Upper lobe of left lung (tissue), 6 donors: Measurements from ENCODE around the gene SNTG2. TPM values are rescaled to one million over a fixed set of nuclear protein-coding genes. Genes with fewer than 3 reads are reported as not detected.
A peak's percentile ranks its signal among the peaks of the same experiment; 100 is the strongest.

Experiments used
- ATAC-seq, 2 donors: fragments of 200-7000 bp; cut with Tn5 transposase; one replicate each; pipeline ENCODE4 v1.9.1; 2022; ENCODE audit warnings: mild to moderate bottlenecking in 2 of 2, moderate library complexity in 2 of 2; ENCODE audit not compliant: low FRiP score in 2 of 2
- DNase-seq, 2 donors: peaks; one replicate each; pipeline ENCODE4 v3.0.0-alpha.2; 2019 to 2020
- H3K27ac ChIP-seq, 4 donors: fragments of 200-600 bp; sonication (generic); one replicate each; pipeline ENCODE4 v1.5.1; 2016 to 2019
- H3K27me3 ChIP-seq, 4 donors: fragments of 200-600 bp; sonication (generic); one replicate each; pipeline ENCODE4 v1.5.1; 2017 to 2019
- H3K36me3 ChIP-seq, 4 donors: fragments of 200-600 bp; sonication (generic); one replicate each; pipeline ENCODE4 v1.5.1; 2016 to 2019
- H3K4me1 ChIP-seq, 4 donors: fragments of 200-600 bp; sonication (generic); one replicate each; pipeline ENCODE4 v1.5.1; 2018 to 2019
- H3K4me3 ChIP-seq, 4 donors: fragments of 200-600 bp; sonication (generic); one replicate each; pipeline ENCODE4 v1.5.1; 2017 to 2019; ENCODE audit warnings: mild to moderate bottlenecking in 2 of 4, moderate library complexity in 1 of 4
- H3K9me3 ChIP-seq, 4 donors: fragments of 200-600 bp; sonication (generic); one replicate each; pipeline ENCODE4 v1.5.1; 2018 to 2019
- CTCF ChIP-seq, 6 experiments: fragments of 450-650 bp in 4 of 6; fragments of 200-600 bp in 2 of 6; sonication (generic) in 2 of 6; IDR thresholded peaks; one replicate each; pipeline ENCODE4 v1.5.1; 2016 to 2019; ENCODE audit warnings: antibody characterized with exemption in 6 of 6
- EP300 ChIP-seq, 4 donors: sonication (generic); formaldehyde crosslinking; IDR thresholded peaks; one replicate each; pipeline ENCODE4 v1.5.1; 2017; ENCODE audit warnings: antibody characterized with exemption in 4 of 4, control low read depth in 2 of 4
- POLR2A ChIP-seq, 4 donors: fragments of 450-650 bp; IDR thresholded peaks; one replicate each; pipeline ENCODE4 v1.5.1; 2016 to 2017; ENCODE audit warnings: antibody characterized with exemption in 4 of 4, mild to moderate bottlenecking in 2 of 4
- POLR2AphosphoS5 ChIP-seq, 2 donors: sonication (generic); formaldehyde crosslinking; IDR thresholded peaks; one replicate each; pipeline ENCODE4 v1.5.1; 2017; ENCODE audit warnings: antibody characterized with exemption in 2 of 2
- WGBS, 2 donors: methylation state at CpG; one replicate each; pipeline ENCODE4 v1.1.5; 2017 to 2018; 5-methylcytosine and 5-hydroxymethylcytosine counted together
- total RNA-seq, 6 donors: library from RNA; depleted of rRNA in 4 of 6; stranded (reverse); fragments of >200 nt in 4 of 6; gene quantifications; one replicate each; pipeline versions ENCODE4 v1.1.0 to v1.2.1, GENCODE V29; 2016 to 2021
- donor health status: DM: no; HTN: no; CAD: no; lungs with moderate emphysema.
- donor health status: DM: no; HTN: yes; CAD: no; lungs with severe emphysema.

Gene SNTG2
- total RNA-seq, 6 donors from 2014 or later: 1.1 to 13.6 (median 3.0) TPM

DNA sequence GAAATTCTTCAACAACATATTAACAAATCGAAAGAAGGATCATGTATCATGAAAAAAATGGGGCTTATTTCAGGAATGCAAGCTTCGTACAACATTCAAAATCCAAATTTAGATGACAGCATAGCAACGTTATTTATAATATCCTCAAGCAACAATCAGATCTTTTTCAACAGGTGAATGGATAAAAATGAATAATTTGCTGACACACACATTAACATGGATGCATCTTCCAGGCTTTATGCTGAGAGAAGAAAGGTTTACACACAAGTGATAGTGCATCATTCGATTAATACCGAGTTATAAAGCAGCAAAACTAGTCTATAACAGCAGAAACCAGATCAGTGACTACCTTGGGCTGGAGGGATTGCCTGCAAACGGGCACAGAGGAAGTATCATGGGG, 253.1 kb downstream of the SNTG2 start:
- Histone ChIP-seq H3K36me3 (no peaks in the 10 kb centered on the region), H3K27ac (no peak overlapping the region), H3K9me3 (no peaks in the 10 kb centered on the region), H3K4me3 (no peak overlapping the region), H3K27me3 (no peaks in the 10 kb centered on the region), H3K4me1 (no peaks in the 10 kb centered on the region)
- no peak for TF ChIP-seq POLR2A (IDR thresholded peaks at IDR 0.05)
- no peak for TF ChIP-seq EP300 (IDR thresholded peaks at IDR 0.05)
- no peak for TF ChIP-seq CTCF (IDR thresholded peaks at IDR 0.05)
- no peak for TF ChIP-seq POLR2AphosphoS5 (IDR thresholded peaks at IDR 0.05)
- WGBS, 2 donors: 84 to 86% methylated on average over 6 of the region's 6 CpGs
- ATAC-seq (no peak), DNase-seq (no peak)

GRCh38 chr2:1205853-1206252, 255.2 kb downstream of the SNTG2 start:
- H3K9me3 ChIP-seq: no peaks in the 10 kb centered on the region
- TF ChIP-seq EP300 (IDR thresholded peaks at IDR 0.05) (no peak), POLR2A (IDR thresholded peaks at IDR 0.05) (no peak), CTCF (IDR thresholded peaks at IDR 0.05) (no peak), POLR2AphosphoS5 (IDR thresholded peaks at IDR 0.05) (no peak)
- H3K36me3 ChIP-seq: no peaks in the 10 kb centered on the region
- H3K27me3 ChIP-seq: no peaks in the 10 kb centered on the region
- H3K27ac ChIP-seq: no peak overlapping the region
- no peak for ATAC-seq
- H3K4me1 ChIP-seq: no peaks in the 10 kb centered on the region
- H3K4me3 ChIP-seq: no peak overlapping the region
- DNase-seq: no peak
- WGBS, 2 donors: 92% methylated on average over 3 of the region's 3 CpGs

- Histone ChIP-seq H3K9me3 (no peaks in the 10 kb centered on the region), H3K27ac (no peak overlapping the region), H3K4me1 (no peaks in the 10 kb centered on the region), H3K4me3 (no peak overlapping the region), H3K27me3 (no peaks in the 10 kb centered on the region), H3K36me3 (no peaks in the 10 kb centered on the region)
- ATAC-seq (no peak), DNase-seq (peak in 1 of 2 donors; percentile 53)
- TF ChIP-seq CTCF (IDR thresholded peaks at IDR 0.05) (no peak), EP300 (IDR thresholded peaks at IDR 0.05) (no peak), POLR2AphosphoS5 (IDR thresholded peaks at IDR 0.05) (no peak), POLR2A (IDR thresholded peaks at IDR 0.05) (no peak)
- WGBS, 2 donors: 73 to 94% methylated on average over 12 to 18 of the region's 20 CpGs
Measured at GRCh38 chr2:1207962-1208510, 257.4 kb downstream of the SNTG2 start.

DNA sequence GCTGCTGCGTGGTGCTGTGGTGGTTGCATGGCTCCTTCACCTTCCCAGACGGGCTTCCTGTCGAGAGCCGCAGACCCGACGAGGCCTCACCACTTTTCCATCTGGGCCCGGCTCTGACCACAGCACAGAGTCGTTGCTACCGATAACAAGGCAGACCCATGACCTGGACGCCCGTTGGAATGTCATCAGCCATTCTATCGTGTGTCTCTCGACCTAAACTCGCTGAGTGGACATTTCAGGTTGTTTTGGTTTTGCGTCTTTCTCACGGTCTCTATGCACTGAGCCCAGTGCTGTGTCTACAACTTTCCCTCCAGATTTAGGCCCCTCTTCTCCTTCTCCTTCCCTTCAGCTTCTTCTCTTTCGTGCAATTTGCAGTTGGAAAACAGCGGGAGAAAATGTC, 257.9 kb downstream of the SNTG2 start:
- DNase-seq (no peak), ATAC-seq (no peak)
- Histone ChIP-seq H3K27ac (no peak overlapping the region), H3K9me3 (peaks cover under 1 to 3% (median 2%) of the 10 kb centered on the region in 4 donors), H3K4me3 (no peak overlapping the region), H3K27me3 (no peaks in the 10 kb centered on the region), H3K4me1 (no peaks in the 10 kb centered on the region), H3K36me3 (no peaks in the 10 kb centered on the region)
- no peak for TF ChIP-seq POLR2A (IDR thresholded peaks at IDR 0.05)
- 83 to 88% methylated on average over 15 to 17 of the region's 18 CpGs for WGBS, 2 donors

GRCh38 chr2:1209246-1209645, 258.6 kb downstream of the SNTG2 start:
- WGBS, 2 donors: 93 to 97% methylated on average over 4 of the region's 4 CpGs
- Histone ChIP-seq H3K27me3 (no peaks in the 10 kb centered on the region), H3K36me3 (no peaks in the 10 kb centered on the region), H3K9me3 (peaks cover 6 to 8% (median 7%) of the 10 kb centered on the region in 4 donors), H3K4me3 (no peak overlapping the region), H3K27ac (no peak overlapping the region), H3K4me1 (no peaks in the 10 kb centered on the region)
- DNase-seq: no peak
- TF ChIP-seq EP300 (IDR thresholded peaks at IDR 0.05) (no peak), CTCF (IDR thresholded peaks at IDR 0.05) (no peak), POLR2A (IDR thresholded peaks at IDR 0.05) (no peak), POLR2AphosphoS5 (IDR thresholded peaks at IDR 0.05) (no peak)
- no peak for ATAC-seq
